HG03558 (cell line): Measurements from ENCODE around the gene DNAAF5.
"Not testable (repeated sequence)": the region's sequence is repeated elsewhere in the genome, so short reads cannot be mapped to it uniquely, and the experiment has no call there.

Experiments used
- ATAC-seq: cut with Tn5 transposase; IDR thresholded peaks from one replicate; pipeline ENCODE4 v1.9.1; 2021; ENCODE audit warnings: moderate number of reproducible peaks; ENCODE audit not compliant: unreplicated experiment; ENCODE audit errors: extremely low read depth

Gene DNAAF5

DNA sequence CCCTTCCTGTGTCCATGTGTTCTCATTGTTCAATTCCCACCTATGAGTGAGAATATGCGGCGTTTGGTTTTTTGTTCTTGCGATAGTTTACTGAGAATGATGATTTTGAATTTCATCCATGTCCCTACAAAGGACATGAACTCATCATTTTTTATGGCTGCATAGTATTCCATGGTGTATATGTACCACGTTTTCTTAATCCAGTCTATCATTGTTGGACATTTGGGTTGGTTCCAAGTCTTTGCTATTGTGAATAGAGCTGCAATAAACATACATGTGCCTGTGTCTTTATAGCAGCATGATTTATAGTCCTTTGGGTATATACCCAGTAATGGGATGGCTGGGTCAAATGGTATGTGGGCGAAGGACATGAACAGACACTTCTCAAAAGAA lies 17.6 kb downstream of the DNAAF5 start:
- ATAC-seq = not testable (repeated sequence)

DNA sequence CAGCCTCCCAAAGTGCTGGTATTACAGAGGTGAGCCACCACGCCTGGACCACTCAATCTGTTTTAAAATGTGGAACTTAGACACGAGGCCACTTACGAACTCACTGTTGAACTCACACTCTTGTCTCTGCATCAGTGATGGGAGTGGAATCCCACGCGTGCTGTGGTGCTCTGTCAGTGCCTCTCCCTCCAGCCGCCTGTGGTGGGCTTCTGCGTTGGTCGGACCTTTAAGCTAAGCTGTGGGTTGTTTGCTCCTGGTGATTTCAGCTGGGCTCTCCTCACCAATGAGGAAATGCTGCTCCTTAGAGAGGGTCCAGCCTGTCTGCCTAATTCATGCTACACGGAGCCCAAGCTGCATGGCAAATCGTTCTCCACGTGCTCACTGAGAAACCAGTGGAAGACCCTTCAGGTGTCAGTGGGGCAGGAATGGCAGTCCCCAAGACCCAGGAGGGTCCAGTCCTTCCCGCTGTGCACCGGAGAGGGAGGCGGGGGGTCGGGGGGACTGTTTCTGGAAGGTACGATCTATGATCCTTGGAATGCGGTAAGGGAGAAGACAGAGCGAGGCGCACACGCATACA lies 18.4 kb downstream of the DNAAF5 start:
- no peak for ATAC-seq

DNA sequence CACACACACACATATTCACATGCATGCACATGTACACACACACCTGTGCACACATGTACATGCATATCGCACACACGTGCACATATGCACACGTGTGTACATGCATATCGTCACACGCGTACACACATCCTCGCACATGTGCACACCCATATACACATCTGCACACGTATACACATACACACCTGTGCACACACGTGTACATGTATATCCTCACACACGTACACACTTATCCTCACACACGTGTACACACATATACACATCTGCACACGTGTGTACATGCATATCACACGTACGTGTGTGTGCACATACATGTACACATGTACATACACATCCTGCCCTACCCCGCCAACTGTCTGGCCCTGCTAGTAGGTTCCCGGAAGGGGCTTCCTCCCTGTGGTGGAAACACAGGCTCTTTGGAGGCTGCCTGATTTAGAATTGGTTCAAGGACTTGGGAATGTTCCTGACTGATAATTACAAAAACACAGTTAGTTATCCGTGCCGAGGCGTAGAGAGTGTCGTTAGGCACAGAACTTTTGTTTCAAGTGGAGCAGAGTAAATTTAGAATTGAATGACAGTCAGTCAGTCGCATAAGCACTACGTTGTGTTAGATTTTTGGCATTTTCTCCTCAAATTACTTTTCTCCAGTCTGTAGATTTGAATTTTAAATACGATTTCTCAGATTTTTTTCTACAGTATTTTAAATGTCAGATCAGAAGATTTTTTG lies 19.1 kb downstream of the DNAAF5 start:
- no peak for ATAC-seq

DNA sequence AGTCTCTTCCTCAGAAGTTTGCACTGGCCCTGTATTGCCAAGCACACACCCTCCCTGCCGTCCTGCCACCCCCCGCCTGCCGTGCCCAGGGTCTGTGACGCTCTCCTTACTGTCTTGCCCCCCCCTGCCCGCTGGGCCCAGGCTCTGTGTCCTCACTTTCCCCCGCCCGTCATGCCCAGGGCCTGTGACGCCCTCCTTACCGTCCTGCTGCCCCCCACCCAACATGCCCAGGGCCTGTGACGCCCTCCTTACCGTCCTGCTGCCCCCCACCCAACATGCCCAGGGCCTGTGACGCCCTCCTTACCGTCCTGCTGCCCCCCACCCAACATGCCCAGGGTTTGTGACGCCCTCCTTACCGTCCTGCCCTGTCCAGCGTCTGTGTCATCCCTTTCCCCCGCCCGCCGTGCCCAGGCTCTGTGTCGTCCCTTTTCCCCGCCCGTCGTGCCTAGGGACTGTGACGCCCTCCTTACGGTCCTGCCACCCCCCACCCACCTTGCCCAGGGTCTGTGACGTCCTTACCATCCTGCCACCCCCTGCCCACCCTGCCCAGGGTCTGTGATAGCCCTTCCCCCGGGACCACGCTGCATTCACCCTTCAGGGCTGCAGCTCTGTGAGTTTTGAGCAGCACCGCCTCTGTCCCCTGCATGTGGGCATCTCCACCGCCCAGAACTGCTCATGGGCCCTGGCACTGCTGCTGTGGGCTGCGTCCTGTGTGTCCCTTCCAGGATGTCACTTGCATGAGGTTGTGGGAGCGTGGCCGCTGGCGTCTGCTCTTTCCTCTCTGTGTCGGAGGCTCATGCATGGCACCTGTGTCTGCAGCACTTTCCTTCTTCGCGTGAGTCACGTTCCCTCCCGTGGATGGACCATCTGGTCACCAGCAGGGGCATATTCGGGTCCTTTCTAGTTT lies 19.9 kb downstream of the DNAAF5 start:
- no peak for ATAC-seq

DNA sequence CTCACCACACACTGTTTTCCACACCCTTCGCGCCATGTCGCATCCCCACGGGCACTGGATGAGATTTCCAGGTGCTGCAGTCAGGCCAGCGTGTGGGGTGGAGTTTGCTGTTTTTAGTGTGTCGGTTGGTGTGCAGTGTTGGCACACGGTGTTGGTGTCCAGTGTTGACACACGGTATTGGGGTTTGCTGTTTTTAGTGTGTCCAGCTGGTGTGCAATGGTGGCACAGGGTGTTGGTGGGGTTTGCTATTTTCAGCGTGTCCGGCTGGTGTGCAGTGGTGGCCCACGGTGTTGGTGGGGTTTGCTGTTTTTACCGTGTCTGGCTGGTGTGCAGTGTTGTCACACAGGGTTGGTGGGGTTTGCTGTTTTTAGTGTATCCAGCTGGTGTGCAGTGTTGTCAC lies 20.7 kb downstream of the DNAAF5 start:
- no peak for ATAC-seq

DNA sequence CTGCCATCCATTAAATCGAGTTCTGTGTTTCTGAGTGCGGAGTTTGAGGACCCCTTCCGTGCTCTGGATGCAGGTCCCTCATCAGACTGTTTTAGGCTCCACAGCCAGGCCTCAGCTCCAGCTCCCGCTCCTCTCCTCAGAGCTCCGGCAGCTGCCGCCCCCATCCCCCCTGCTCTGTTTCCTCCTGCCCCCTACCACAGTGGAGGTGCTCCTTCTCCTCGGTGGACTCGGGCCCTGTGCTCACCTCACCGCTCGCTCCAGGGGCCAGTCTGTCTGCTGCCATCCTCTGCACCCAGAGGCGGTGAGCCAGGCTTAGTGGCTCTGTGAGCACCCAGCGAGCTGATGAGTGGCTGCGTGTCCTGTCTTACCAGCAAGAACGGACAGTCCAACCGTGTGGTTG lies 21.9 kb downstream of the DNAAF5 start:
- ATAC-seq = no peak

DNA sequence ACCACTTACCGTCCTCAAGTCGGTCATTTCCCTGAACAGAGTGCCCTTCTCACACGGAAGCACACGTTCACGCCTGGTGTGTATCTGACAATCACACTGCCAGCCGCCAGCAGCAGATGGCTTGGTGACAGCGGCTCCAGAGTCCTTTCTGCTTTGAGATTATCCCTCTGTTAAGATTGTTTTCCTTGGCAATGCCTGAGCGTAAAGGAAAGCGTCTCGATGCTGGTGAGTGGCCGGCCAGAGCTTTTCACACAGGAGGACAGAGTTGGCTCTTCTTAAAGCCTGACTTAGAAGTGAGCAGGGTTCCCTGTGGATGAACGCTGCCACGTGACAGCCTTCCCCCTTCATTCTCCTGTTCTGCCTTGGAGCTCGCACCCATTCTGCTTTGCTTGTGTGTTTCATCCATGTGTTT lies 22.6 kb downstream of the DNAAF5 start:
- ATAC-seq = no peak

DNA sequence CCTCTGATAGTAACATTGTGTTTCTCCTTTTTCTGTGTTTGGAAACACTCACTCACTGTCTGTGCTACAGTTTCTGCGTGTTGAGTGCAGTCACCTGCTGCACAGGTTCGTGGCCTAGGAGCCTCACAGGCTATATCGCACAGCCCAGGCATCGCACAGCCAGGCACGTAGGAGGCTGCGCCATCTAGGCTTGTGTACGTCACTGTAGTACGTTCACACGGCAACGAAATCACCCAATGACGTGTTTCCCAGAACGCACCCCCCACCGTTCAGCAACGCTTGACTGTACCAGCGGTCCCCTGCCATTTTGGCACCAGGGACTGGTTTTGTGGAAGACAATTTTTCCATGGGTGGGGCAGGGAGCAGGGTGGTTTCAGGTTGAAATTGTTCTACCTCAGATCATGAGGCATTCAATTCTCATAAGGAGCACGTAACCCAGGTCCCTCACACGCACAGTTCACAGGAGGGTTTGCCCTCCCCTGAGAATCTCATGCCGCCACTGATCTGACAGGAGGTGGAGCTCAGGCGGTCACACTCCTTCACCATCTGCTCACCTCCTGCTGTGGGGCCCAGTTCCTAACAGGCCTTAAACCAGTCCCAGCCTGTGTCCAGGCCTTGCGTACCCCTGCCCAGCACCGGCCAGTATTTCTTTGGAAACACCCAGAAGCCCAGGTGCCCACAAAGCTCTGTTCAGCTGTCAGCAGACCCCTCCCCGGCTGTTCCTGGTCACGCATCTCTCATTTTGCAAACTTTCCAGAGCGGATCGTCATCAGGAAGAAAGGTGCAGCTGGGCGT lies 23.8 kb downstream of the DNAAF5 start:
- ATAC-seq = no peak

DNA sequence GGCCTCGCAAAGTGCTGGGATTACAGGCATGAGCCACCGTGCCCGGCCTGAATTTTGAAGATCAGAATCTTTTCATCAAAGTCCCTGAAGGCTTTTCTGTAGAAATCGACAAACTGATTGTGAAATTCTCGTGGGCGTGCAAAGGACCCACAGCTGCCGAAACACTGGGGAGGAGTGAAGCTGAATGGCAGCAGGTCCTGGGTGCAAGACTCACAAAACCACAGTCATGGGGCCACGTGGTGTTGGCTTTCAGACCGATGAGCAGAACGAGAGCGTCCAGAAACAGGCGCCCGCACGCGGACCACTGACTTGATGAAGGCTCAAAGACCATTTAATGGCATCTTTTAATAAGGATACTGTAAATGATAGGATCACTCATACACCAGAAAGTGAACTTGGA lies 25.3 kb downstream of the DNAAF5 start:
- ATAC-seq = no peak

DNA sequence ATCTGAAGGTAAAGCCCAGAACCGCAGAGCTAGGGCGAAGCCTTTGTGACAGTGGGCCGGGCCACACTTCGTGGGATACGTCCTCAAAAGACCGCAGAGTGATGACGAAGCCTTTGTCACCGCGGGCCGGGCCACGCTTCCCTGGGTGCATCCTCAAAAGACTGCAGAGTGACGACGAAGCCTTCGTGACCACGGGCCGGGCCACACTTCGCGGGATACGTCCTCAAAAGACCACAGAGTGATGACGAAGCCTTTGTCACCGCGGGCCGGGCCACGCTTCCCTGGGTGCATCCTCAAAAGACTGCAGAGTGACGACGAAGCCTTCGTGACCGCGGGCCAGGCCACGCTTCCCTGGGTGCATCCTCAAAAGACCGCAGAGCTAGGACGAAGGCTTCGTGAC lies 25.8 kb downstream of the DNAAF5 start:
- ATAC-seq = not testable (repeated sequence)

DNA sequence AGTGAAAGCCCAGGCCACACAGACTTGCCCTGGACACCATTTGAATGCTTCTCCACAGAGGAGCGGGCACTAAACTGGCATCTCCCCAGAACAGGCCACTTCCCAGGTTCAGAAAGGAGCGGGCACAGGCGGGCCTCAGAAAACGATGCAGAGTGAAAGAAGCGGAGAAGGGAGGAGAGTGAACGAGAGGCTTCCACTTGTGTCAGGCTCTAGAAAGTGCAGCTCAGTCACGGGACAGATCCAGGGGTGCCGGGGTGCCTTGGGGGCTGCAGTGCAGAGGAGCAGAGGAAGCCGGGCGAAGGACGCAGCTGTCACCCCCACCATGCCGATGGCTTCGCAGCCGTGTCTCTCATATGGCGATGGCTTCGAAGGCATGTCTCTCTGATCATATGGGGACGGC lies 26.7 kb downstream of the DNAAF5 start:
- no peak for ATAC-seq

DNA sequence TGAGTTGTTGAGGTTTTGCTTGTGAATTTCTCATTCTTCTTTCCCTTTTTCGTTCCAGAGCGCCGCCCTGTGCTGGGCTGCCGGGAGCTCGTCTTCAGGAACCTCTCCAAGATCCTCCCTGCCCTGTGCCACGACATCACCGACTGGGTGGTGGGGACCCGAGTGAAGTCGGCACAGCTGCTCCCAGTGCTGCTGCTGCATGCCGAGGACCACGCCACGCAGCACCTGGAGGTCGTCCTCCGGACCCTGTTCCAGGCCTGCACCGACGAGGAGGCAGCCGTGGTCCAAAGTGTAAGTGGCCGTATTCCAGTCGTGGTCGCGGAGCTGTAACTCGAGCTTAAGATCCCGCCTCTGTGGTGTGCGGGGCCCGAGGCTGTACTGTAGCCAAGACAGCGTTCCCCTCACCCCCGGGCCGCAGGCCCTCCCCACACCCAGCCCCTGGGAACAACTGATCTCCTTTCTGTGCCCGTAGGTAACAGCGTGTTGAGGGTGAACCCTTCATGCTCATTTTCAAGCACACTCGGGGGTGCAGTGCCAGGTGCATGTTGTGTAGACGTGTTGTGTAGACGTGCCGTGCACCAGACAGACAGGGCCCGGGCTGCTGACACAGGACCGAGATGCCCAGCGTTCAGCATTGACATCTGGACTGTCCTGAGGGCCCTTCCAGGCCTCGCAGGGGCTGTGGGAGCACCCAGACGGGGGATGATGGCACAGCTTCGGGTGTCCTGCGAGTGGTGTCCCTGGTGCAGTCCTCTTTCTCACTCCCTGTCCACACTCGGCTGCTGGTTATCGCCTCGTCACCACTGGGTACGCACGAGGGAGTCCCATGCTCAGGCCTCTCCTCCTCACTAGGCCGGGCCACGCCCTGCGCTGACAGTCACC lies 28.3 kb downstream of the DNAAF5 start:
- no peak for ATAC-seq

DNA sequence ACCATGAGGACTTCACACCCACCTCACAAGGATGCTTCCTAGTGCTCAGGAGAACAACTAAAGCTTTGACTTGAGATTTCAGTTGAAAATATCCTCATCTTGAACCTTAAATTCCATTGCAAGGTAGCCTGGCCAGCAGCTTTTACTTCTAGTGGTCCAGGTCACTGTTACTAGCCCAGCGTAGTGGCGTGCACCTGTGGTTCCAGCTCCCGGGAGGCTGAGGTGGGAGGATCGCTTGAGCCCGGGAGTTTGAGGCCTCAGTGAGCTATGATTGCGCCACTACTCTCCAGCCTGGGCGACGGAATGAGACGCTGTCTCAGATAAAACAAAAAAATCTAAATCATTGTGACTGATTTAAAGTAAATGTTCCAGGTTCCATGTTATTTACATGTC lies 28.9 kb downstream of the DNAAF5 start:
- ATAC-seq = no peak

DNA sequence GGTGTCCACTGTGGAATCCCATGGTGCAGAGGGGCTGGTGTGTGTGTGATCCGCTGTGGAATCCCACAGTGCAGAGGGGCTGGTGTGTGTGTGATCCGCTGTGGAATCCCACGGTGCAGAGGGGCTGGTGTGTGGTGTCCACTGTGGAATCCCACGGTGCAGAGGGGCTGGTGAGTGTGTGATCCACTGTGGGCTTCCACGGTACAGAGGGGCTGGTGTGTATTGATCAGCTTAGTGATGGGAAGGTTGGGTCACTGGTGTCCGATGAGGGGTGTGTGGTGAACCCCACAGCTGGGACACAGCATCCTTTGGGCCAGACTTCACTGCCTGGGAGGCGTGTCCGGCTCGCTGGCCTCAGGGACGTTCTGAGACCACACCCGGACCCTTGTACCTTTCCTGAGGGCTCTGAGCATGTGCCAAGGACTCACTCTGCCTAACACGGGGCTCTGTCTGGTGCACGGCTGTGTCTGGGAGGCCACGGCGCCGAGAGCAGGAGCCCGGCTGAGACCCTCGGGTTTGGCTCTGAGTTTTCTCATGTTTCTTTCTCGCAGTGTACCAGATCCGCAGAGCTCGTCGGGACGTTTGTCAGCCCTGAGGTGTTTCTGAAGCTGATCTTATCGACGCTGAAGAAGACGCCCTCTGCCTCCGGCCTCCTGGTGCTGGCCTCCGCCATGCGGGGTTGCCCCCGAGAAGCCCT lies 29.9 kb downstream of the DNAAF5 start:
- no peak for ATAC-seq

DNA sequence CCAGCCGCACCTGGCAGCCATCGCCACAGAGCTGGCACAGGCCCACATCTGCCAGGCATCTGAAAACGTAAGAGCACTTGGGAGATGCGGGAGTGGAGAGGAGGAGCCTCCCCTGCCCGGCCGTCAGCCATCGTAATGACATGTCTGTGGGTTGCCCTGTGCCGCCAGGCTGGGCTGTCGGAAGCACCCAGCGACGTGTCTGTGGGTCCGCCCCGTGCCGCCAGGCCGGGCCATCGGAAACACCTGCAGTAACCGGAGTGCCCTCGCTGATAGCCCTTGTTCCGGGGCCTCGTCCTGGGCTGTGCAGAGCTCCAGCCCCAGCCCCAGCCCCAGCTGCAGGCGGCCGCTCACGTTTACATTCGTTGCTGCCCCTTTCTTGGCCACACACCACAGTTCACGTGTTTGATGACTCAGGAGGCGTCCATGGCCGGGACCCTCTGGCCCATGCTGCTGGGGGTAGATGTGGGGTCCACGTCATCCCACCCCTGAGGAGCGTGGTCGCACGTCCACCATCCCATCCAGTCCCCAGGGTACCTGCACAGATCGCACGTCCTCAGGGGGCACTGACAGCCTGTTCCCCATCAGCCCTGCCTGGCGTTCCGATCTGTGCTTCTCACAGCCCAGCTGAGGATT lies 30.5 kb downstream of the DNAAF5 start:
- ATAC-seq = no peak

DNA sequence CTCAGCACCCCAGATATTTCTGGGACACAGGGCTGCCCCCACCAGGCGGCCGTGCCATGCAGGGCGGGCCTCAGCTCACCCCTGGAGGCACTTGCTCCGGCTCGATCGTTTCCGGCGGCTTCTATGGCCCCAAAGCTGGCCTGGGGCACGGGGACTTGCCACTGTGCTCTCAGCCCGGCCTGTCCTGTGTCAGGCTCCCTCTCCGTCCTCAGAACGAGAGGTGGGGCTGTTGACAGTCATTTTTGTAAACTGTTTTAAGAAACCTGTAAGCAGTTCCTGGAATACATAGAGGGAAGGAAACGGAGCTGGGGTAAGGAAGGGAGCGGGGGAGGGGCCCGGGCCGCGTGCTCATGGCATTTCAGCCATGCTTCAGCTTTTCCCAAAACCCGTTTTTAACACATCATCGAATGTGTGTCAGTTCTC lies 31.3 kb downstream of the DNAAF5 start:
- ATAC-seq = no peak

DNA sequence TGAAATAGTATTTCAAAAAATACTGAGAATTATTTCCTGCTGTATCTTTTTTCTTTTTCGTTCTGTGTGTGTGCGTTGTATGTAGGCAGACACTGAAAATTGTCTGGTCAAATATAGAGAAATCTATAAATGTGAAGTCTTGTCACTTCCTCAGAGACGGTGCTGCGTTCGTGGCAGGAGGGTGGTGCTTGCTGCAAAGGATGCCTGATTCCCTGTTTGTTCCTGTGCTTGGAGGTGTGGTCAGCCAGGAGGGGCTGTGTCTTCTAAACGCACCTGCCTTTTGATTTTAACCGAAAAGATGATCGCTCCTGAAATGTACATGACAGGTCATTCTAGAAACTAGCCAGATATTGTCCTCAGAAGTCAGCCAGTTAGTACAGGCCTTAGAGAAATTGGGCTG lies 33.1 kb downstream of the DNAAF5 start:
- ATAC-seq = no peak

DNA sequence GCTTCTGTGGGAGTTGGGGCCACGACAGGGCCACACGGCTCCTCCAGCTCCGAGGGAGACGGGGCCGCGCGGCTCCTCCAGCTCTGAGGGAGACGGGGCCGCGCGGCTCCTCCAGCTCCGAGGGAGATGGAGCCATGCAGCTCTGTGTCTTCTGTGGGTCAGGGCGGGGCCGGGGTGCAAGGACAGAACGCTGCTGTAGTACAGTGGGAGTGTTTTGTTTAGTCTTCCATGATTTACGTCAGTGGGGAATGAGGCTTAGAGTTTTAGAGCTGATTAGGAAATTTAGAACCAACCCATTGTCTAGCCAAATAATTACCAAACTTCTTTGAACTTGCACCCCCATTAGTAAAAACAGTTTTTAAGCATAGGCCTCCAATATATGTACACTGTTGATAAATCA lies 33.5 kb downstream of the DNAAF5 start:
- no peak for ATAC-seq

DNA sequence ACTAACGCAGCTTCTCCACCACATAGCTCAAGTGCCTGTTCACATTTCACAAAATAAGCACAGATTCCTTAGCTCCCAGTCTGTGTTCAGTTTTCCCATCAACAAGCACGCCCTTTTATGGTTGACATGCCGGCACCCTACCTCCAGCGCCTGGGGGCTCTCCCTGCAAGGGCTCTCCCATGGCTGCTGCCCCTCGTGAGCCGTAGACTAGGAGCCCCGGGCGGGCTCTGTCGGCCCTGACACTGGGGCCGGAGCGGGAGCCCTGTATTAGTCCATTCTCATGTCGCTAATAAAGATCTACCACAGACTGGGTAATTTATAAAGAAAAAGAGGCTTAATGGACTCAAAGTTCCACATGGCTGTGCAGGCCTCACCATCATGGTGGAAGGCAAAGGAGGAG lies 34.6 kb downstream of the DNAAF5 start:
- no peak for ATAC-seq
